Ovary (tissue), 9 donors: ENCODE measurements around the gene ARSI. TPM values are rescaled to one million over a fixed set of nuclear protein-coding genes. Genes with fewer than 3 reads are reported as not detected.

Experiments
- DNase-seq, 5 donors: peaks; one replicate each; pipeline ENCODE4 v3.0.0-alpha.2; 2019 to 2020
- H3K27ac ChIP-seq, 2 donors: fragments of 200-600 bp; one replicate each; pipeline versions ENCODE4 v1.5.1 to v1.8.0; 2019 to 2022
- H3K27me3 ChIP-seq: fragments of 200-600 bp; one replicate; pipeline ENCODE4 v1.8.0; 2022
- H3K36me3 ChIP-seq: fragments of 200-600 bp; sonication (generic); one replicate; pipeline ENCODE4 v1.5.1; 2019
- H3K4me1 ChIP-seq: one replicate; pipeline ENCODE4 v1.8.1; 2013; ENCODE audit warnings: mild to moderate bottlenecking, moderate library complexity; ENCODE audit not compliant: insufficient read depth
- H3K4me3 ChIP-seq: fragments of 200-600 bp; sonication (generic); one replicate; pipeline ENCODE4 v1.5.1; 2017
- H3K9me3 ChIP-seq, 2 donors: fragments of 200-600 bp in 1 of 2; sonication (generic) in 1 of 2; one replicate each; pipeline versions ENCODE4 v1.5.1 to v1.8.1; 2013 to 2019; ENCODE audit warnings: mild to moderate bottlenecking in 1 of 2, moderate library complexity in 1 of 2
- CTCF ChIP-seq, 3 donors: fragments of 450-650 bp in 2 of 3; fragments of 200-600 bp in 1 of 3; IDR thresholded peaks; one replicate each; pipeline versions ENCODE4 v1.5.1 to v1.8.0; 2016 to 2022; ENCODE audit warnings: antibody characterized with exemption in 3 of 3, mild to moderate bottlenecking in 1 of 3
- EP300 ChIP-seq: sonication (generic); formaldehyde crosslinking; IDR thresholded peaks from one replicate; pipeline ENCODE4 v1.6.1; 2017; ENCODE audit warnings: antibody characterized with exemption
- POLR2A ChIP-seq: fragments of 450-650 bp; IDR thresholded peaks from one replicate; pipeline ENCODE4 v1.6.1; 2017; ENCODE audit warnings: antibody characterized with exemption, mild to moderate bottlenecking, moderate library complexity
- WGBS, 3 donors: extraction: QIAGEN DNeasy Blood & Tissue Kit in 1 of 3; methylation state at CpG; one replicate each; pipeline versions ENCODE4 v1.1.5 to v1.1.7; 2013 to 2017; 5-methylcytosine and 5-hydroxymethylcytosine counted together
- intact Hi-C, 4 donors: fragments of 100-400 bp; cut with DNase I; formaldehyde crosslinking; loops; one replicate each; pipeline versions ENCODE4 v1.11.0 to v1.15.1; 2022 to 2023
- polyA plus RNA-seq, 2 donors: library from polyadenylated mRNA; stranded (reverse); fragments of 200-250 nt in 1 of 2; fragments of 350-450 nt in 1 of 2; fragmentation: Illumina TruSeq in 1 of 2; extraction: RNeasy Lipid Tissue Mini Kit (QIAGEN cat#74804) in 1 of 2; gene quantifications; one replicate each; pipeline ENCODE4 v1.2.3, GENCODE V29; 2013 to 2014
- total RNA-seq, 7 donors: library from RNA; depleted of rRNA in 2 of 7; stranded (reverse); fragments of >200 nt in 2 of 7; fragmentation: NEBNext Ultra II Directional in 3 of 7; extraction: Animal tissue kit (Norgen Biotek cat#: 25700) in 3 of 7; gene quantifications; one replicate each; pipeline versions ENCODE4 v1.1.0 to v1.2.4, GENCODE V29; 2016 to 2023
- donor health status: DM: no; HTN: no; CAD: no; lungs with moderate emphysema.
- donor health status: DM: no; HTN: no; CAD: no.
- donor health status: Bipolar disorder and iron deficiency.
- donor health status: DM: yes; HTN: yes; CAD: no.
- donor health status: DM: no; HTN: no; CAD: no.
- donor health status: DM: yes; HTN: yes; CAD: no.

The ARSI gene
- total and polyA plus RNA-seq, 9 donors = 0.15 to 1.4 (median 0.63) TPM

- H3K4me3 ChIP-seq = no peak overlapping the region
- no peak for TF ChIP-seq EP300
- TF ChIP-seq POLR2A = no peak
- TF ChIP-seq CTCF (IDR thresholded peaks at IDR 0.05) = no peak
- peaks cover 7% of the 10 kb centered on the region for H3K4me1 ChIP-seq
- no peaks in the 10 kb centered on the region for H3K36me3 ChIP-seq
- 65 to 85% (median 78%) methylated on average over 10 of the region's 10 CpGs for WGBS, 3 donors
- H3K9me3 ChIP-seq = no peaks in the 10 kb centered on the region
- DNase-seq = no peak
- no peak overlapping the region for H3K27ac ChIP-seq
- intact Hi-C loops = no loop called here
- no peaks in the 10 kb centered on the region for H3K27me3 ChIP-seq
Measured at GRCh38 chr5:150298701-150299451, 3.8 kb downstream of the ARSI start.

- 96 to 98% (median 97%) methylated on average over 31 of the region's 31 CpGs for WGBS, 3 donors
- no peaks in the 10 kb centered on the region for H3K9me3 ChIP-seq
- no peak overlapping the region for H3K27ac ChIP-seq
- no peaks in the 10 kb centered on the region for H3K36me3 ChIP-seq
- intact Hi-C loops = no loop called here
- H3K4me1 ChIP-seq = peaks cover 3% of the 10 kb centered on the region
- H3K4me3 ChIP-seq = no peak overlapping the region
- DNase-seq = peak in 1 of 5 donors; percentile 11
- TF ChIP-seq POLR2A = no peak
- no peak for TF ChIP-seq EP300
- no peak for TF ChIP-seq CTCF (IDR thresholded peaks at IDR 0.05)
- H3K27me3 ChIP-seq = no peaks in the 10 kb centered on the region
Measured at GRCh38 chr5:150297934-150298595, 4.6 kb downstream of the ARSI start.

GRCh38 chr5:150297236-150297890, 5.3 kb downstream of the ARSI start:
- no peak overlapping the region for H3K27ac ChIP-seq
- intact Hi-C loops = no loop called here
- H3K36me3 ChIP-seq = no peaks in the 10 kb centered on the region
- no peaks in the 10 kb centered on the region for H3K27me3 ChIP-seq
- 95 to 96% (median 96%) methylated on average over 28 to 36 of the region's 36 CpGs for WGBS, 3 donors
- DNase-seq = peak in 1 of 5 donors; percentile 28
- TF ChIP-seq CTCF (IDR thresholded peaks at IDR 0.05) (no peak), POLR2A (no peak), EP300 (no peak)
- H3K9me3 ChIP-seq = no peaks in the 10 kb centered on the region
- H3K4me1 ChIP-seq = peaks cover 3% of the 10 kb centered on the region
- no peak overlapping the region for H3K4me3 ChIP-seq

DNA sequence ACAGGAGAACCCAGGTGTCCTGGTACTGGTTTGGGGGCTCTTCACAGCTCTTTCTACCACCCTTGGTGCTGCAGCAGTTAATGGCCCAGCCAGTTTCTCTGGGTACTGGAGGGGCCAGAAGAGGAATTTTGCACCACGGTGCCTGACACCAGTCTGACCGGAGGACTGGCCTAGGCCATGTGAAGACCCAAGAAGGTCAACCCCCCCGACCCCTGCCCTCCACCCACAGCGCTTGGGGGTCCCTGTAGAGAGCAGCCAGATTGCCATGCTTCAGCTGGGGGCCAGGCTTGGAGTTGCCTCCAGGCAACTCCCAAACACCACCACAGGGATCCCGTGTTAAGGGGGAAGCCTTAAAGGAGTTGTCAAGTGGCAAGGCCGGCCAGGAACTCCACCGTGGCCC, 6.2 kb downstream of the ARSI start:
- no peak overlapping the region for H3K27ac ChIP-seq
- no peak overlapping the region for H3K4me3 ChIP-seq
- WGBS, 3 donors = 86 to 99% (median 87%) methylated on average over 6 to 7 of the region's 7 CpGs
- intact Hi-C loops = no loop called here
- no peaks in the 10 kb centered on the region for H3K27me3 ChIP-seq
- H3K36me3 ChIP-seq = no peaks in the 10 kb centered on the region
- no peaks in the 10 kb centered on the region for H3K9me3 ChIP-seq
- TF ChIP-seq CTCF (IDR thresholded peaks at IDR 0.05) (no peak), EP300 (no peak), POLR2A (no peak)
- peak in 1 of 5 donors; percentile 34 for DNase-seq
- no peaks in the 10 kb centered on the region for H3K4me1 ChIP-seq
